Measurements from ENCODE around the gene YTHDC1. TPM values are rescaled to one million over a fixed set of nuclear protein-coding genes. Genes with fewer than 3 reads are reported as not detected.
"Not testable (repeated sequence)": the region's sequence is repeated elsewhere in the genome, so short reads cannot be mapped to it uniquely, and the experiment has no call there.

The YTHDC1 gene
- polyA plus RNA-seq, 2 of the 4 experiments (the other 2 are of a cell fraction), result 47.0 to 53.4 TPM

DNA sequence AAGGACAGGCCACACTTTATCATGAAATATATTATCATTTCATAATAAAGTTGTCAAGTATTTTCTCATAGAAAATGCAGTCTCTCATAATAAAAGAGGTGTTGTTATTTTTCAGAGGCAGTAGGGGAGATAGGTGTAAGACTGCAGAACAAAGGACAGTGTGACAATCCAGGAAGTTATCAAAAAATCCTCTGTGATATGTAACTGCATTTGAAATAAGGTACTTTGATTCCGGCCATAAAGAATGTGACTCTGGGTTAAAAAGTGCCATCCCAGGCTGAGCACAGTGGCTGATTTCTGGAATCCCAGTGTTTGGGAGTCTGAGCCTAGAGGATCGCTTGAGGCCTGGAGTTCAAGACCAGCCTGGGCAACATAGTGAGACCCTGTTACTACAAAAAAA, 66.8 kb downstream of the YTHDC1 start:
- DNase-seq (ENCODE audit: low read depth in 1 of 2, low spot score in 1 of 2) (no peak), ATAC-seq (no peak), FAIRE-seq (no peak)
- TF ChIP-seq, protein P1, sequence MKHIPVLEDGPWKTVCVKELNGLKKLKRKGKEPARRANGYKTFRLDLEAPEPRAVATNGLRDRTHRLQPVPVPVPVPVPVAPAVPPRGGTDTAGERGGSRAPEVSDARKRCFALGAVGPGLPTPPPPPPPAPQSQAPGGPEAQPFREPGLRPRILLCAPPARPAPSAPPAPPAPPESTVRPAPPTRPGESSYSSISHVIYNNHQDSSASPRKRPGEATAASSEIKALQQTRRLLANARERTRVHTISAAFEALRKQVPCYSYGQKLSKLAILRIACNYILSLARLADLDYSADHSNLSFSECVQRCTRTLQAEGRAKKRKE (CRISPR knock-in tag; IDR thresholded peaks at IDR 0.05; ENCODE audit: low read depth), result no peak
- TF ChIP-seq, protein P2, sequence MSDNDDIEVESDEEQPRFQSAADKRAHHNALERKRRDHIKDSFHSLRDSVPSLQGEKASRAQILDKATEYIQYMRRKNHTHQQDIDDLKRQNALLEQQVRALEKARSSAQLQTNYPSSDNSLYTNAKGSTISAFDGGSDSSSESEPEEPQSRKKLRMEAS (IDR thresholded peaks at IDR 0.05), result no peak
- TF ChIP-seq, protein P3, sequence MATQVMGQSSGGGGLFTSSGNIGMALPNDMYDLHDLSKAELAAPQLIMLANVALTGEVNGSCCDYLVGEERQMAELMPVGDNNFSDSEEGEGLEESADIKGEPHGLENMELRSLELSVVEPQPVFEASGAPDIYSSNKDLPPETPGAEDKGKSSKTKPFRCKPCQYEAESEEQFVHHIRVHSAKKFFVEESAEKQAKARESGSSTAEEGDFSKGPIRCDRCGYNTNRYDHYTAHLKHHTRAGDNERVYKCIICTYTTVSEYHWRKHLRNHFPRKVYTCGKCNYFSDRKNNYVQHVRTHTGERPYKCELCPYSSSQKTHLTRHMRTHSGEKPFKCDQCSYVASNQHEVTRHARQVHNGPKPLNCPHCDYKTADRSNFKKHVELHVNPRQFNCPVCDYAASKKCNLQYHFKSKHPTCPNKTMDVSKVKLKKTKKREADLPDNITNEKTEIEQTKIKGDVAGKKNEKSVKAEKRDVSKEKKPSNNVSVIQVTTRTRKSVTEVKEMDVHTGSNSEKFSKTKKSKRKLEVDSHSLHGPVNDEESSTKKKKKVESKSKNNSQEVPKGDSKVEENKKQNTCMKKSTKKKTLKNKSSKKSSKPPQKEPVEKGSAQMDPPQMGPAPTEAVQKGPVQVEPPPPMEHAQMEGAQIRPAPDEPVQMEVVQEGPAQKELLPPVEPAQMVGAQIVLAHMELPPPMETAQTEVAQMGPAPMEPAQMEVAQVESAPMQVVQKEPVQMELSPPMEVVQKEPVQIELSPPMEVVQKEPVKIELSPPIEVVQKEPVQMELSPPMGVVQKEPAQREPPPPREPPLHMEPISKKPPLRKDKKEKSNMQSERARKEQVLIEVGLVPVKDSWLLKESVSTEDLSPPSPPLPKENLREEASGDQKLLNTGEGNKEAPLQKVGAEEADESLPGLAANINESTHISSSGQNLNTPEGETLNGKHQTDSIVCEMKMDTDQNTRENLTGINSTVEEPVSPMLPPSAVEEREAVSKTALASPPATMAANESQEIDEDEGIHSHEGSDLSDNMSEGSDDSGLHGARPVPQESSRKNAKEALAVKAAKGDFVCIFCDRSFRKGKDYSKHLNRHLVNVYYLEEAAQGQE (IDR thresholded peaks at IDR 0.05), result no peak
- TF ChIP-seq RNF2 (IDR thresholded peaks at IDR 0.05; ENCODE audit: borderline replicate concordance, low read depth) (no peak), FOSL2 (IDR thresholded peaks at IDR 0.05) (no peak), FOSL2 (CRISPR knock-in tag; IDR thresholded peaks at IDR 0.05) (no peak), HOXB5 (CRISPR knock-in tag; IDR thresholded peaks at IDR 0.05) (no peak), RAD21 (conservative IDR thresholded peaks at IDR 0.05 in 1 of 2, IDR thresholded peaks at IDR 0.05 in 1 of 2) (no peak), NPAS2 (CRISPR knock-in tag; IDR thresholded peaks at IDR 0.05; ENCODE audit: borderline replicate concordance) (no peak), MAZ (IDR thresholded peaks at IDR 0.05; ENCODE audit: borderline replicate concordance, low read depth, low read length) (no peak)
- TF ChIP-seq, protein P4, sequence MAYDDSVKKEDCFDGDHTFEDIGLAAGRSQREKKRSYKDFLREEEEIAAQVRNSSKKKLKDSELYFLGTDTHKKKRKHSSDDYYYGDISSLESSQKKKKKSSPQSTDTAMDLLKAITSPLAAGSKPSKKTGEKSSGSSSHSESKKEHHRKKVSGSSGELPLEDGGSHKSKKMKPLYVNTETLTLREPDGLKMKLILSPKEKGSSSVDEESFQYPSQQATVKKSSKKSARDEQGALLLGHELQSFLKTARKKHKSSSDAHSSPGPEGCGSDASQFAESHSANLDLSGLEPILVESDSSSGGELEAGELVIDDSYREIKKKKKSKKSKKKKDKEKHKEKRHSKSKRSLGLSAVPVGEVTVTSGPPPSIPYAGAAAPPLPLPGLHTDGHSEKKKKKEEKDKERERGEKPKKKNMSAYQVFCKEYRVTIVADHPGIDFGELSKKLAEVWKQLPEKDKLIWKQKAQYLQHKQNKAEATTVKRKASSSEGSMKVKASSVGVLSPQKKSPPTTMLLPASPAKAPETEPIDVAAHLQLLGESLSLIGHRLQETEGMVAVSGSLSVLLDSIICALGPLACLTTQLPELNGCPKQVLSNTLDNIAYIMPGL (CRISPR knock-in tag; IDR thresholded peaks at IDR 0.05; ENCODE audit: borderline replicate concordance), result no peak
- TF ChIP-seq, protein P5, sequence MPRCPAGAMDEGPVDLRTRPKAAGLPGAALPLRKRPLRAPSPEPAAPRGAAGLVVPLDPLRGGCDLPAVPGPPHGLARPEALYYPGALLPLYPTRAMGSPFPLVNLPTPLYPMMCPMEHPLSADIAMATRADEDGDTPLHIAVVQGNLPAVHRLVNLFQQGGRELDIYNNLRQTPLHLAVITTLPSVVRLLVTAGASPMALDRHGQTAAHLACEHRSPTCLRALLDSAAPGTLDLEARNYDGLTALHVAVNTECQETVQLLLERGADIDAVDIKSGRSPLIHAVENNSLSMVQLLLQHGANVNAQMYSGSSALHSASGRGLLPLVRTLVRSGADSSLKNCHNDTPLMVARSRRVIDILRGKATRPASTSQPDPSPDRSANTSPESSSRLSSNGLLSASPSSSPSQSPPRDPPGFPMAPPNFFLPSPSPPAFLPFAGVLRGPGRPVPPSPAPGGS (IDR thresholded peaks at IDR 0.05), result no peak
- TF ChIP-seq, protein P6, sequence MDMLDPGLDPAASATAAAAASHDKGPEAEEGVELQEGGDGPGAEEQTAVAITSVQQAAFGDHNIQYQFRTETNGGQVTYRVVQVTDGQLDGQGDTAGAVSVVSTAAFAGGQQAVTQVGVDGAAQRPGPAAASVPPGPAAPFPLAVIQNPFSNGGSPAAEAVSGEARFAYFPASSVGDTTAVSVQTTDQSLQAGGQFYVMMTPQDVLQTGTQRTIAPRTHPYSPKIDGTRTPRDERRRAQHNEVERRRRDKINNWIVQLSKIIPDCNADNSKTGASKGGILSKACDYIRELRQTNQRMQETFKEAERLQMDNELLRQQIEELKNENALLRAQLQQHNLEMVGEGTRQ (IDR thresholded peaks at IDR 0.05), result no peak
- Histone ChIP-seq H3K4me3 (no peak overlapping the region), H3K9me3 (no peaks in the 10 kb centered on the region), H3K27ac (no peak overlapping the region), H3K4me2 (no peak overlapping the region), H3K4me1 (no peaks in the 10 kb centered on the region)
- ChIA-PET POLR2A (no interaction called here), CTCF (no interaction called here)
- WGBS (ENCODE audit: missing lambda C conversion rate), result 79% methylated on average over 2 of the region's 2 CpGs

DNA sequence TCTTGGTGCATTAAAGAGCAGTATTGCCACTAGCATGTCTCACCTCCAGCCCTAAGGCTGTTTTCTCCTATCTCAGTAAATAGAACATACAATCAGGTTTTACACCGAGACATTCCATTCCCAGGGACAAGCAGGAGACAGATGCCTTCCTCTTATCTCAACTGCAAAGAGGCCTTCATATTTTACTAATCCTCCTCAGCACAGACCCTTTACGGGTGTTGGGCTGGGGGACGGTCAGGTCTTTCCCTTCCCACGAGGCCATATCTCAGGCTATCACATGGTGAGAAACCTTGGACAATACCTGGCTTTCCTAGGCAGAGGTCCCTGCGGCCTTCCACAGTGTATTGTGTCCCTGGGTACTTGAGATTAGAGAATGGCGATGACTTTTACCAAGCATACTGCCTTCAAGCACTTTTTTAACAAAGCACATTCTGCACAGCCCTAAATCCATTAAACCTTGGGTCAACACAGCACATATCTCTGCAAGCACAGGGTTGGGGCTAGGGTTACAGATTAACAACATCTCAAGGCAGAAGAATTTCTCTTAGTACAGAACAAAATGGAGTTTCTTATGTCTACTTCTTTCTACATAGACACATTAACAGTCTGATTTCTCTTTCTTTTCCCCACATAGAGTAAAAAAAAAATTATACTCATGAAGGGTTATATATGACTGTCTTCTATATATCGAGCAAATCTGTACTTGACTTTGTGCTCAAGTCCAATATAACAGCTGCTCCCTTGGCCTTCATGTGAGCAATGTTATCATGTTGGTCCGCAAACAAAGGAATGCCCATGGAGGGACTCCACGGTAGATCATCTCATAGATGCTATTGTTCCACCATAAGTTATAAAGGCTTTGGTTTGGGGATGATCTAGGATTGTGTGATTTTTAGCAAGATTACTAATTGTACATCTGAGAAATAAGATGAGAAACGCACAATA, 67.8 kb downstream of the YTHDC1 start:
- 72% methylated on average over 10 of the region's 10 CpGs for WGBS (ENCODE audit: missing lambda C conversion rate)
- FAIRE-seq; ATAC-seq; POLR2A ChIA-PET; H3K27ac ChIP-seq; H3K9me3 ChIP-seq; CTCF ChIA-PET; DNase-seq (ENCODE audit: low read depth in 1 of 2, low spot score in 1 of 2); H3K4me2 ChIP-seq; H3K4me3 ChIP-seq; H3K4me1 ChIP-seq: not testable (repeated sequence)
